T-helper 2 cell treated with Interferon-gamma antibody and Interleukin-4, amounts not matched to agents 100 ng/mL and 5 ng/mL, for 36 hours (primary cell): ENCODE measurements around the gene SLC10A1. TPM values are rescaled to one million over a fixed set of nuclear protein-coding genes. Genes with fewer than 3 reads are reported as not detected.

ENCODE experiments used
- intact Hi-C: fragments of 100-400 bp; cut with micrococcal nuclease; formaldehyde crosslinking; loops from one replicate; pipeline ENCODE4 v1.15.1; 2023
- total RNA-seq: library from RNA; stranded (reverse); gene quantifications from 2 replicates; pipeline ENCODE4 v1.2.3, GENCODE V29; 2022

Gene SLC10A1
- total RNA-seq, 1 donor from 2014 or later, result not detected

DNA sequence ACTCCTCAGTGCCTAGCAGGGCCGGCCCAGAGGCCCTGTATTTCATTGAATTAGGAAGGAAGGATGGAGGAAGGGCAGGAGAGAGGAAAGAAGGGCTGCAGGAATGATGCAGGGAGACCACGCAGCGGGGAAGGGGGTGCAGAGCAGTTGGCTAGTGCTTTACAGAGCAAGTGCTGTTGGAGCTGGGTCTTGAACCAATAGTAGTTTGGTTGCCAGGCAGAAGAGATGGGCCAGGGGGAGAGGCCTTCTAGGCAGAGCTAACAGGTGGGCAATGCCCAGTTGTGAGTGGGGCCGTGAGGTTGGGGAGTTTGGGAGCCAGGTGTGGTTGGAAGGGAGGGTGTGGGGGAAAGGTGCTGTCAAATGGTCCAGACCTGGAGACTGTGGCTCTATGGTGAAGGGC, 69.2 kb downstream of the SLC10A1 start:
- intact Hi-C loops, result loop anchor here (1.0 to 5.0 kb wide), 4 partner anchors 39 to 143 kb away; partner anchors contain the start of gene SRSF5

- intact Hi-C loops, result loop anchor here (1.0 to 5.0 kb wide), 4 partner anchors 40 to 142 kb away; partner anchors contain the start of gene SRSF5
Observed at GRCh38 chr14:69726761-69727511, 70.1 kb downstream of the SLC10A1 start.

Other genes with a start within 250 kb of the SLC10A1 start
- gene CCDC177, start 222.4 kb downstream of the SLC10A1 start, total RNA-seq, result not detected in 2 replicates
- 44.2 and 46.5 TPM in 2 replicates for gene SUSD6, start 185.6 kb downstream of the SLC10A1 start, total RNA-seq
- 312 and 324 TPM in 2 replicates for gene SRSF5, start 30.1 kb downstream of the SLC10A1 start, total RNA-seq
- not detected in 2 replicates for gene SMOC1, start 82.2 kb upstream of the SLC10A1 start, total RNA-seq